ENCODE measurements around the gene ATP5F1D. TPM values are rescaled to one million over a fixed set of nuclear protein-coding genes. Genes with fewer than 3 reads are reported as not detected.

The ATP5F1D gene
- total and polyA plus RNA-seq, 2 of the 13 experiments (the other 11 are each of a cell fraction or from before 2014, with no cell fraction given) = 39.4 to 78.7 TPM

DNA sequence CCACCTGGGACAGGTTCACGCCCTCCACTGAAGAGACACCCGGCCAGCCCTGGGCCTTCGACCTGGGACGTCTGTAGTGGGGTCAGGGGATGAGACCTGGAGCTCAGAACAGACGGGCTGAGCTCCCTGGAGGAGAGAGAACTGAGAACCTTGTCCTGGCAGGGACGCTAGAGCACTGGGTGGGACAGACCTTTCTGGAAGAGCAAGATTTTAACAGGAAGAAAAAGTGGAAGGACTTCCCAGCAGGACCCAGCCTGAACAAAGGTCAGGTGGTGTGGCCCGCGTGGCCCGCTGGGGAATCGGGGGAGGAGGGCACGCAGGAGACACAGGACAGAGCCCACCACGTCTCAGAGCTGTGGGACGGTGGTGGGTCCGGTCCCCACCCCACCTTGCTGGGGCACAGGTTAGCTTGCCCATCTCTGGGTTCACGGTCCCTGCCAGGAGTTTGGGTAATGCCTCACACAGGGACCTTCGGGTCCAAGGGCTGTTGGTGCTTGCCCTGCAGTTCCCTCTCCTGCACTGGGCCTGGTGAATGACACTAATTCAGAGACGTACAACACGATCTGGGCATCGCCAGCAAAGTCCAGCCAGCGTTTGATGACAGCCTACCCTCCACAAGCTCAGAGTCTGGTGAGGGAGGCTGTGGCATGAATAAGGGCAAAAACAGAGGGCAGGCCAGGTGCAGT is 42.9 kb downstream of the ATP5F1D start (continued):
- TF ChIP-seq, protein P1, sequence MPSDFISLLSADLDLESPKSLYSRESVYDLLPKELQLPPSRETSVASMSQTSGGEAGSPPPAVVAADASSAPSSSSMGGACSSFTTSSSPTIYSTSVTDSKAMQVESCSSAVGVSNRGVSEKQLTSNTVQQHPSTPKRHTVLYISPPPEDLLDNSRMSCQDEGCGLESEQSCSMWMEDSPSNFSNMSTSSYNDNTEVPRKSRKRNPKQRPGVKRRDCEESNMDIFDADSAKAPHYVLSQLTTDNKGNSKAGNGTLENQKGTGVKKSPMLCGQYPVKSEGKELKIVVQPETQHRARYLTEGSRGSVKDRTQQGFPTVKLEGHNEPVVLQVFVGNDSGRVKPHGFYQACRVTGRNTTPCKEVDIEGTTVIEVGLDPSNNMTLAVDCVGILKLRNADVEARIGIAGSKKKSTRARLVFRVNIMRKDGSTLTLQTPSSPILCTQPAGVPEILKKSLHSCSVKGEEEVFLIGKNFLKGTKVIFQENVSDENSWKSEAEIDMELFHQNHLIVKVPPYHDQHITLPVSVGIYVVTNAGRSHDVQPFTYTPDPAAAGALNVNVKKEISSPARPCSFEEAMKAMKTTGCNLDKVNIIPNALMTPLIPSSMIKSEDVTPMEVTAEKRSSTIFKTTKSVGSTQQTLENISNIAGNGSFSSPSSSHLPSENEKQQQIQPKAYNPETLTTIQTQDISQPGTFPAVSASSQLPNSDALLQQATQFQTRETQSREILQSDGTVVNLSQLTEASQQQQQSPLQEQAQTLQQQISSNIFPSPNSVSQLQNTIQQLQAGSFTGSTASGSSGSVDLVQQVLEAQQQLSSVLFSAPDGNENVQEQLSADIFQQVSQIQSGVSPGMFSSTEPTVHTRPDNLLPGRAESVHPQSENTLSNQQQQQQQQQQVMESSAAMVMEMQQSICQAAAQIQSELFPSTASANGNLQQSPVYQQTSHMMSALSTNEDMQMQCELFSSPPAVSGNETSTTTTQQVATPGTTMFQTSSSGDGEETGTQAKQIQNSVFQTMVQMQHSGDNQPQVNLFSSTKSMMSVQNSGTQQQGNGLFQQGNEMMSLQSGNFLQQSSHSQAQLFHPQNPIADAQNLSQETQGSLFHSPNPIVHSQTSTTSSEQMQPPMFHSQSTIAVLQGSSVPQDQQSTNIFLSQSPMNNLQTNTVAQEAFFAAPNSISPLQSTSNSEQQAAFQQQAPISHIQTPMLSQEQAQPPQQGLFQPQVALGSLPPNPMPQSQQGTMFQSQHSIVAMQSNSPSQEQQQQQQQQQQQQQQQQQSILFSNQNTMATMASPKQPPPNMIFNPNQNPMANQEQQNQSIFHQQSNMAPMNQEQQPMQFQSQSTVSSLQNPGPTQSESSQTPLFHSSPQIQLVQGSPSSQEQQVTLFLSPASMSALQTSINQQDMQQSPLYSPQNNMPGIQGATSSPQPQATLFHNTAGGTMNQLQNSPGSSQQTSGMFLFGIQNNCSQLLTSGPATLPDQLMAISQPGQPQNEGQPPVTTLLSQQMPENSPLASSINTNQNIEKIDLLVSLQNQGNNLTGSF (CRISPR knock-in tag; IDR thresholded peaks at IDR 0.05) = no peak
- TF ChIP-seq RNF2 (conservative IDR thresholded peaks at IDR 0.05; ENCODE audit: low read depth) (no peak), FIP1L1 (IDR thresholded peaks at IDR 0.05; ENCODE audit: borderline replicate concordance, insufficient read depth, low read depth, low read length) (no peak), ZNF570 (CRISPR knock-in tag; IDR thresholded peaks at IDR 0.05; ENCODE audit: borderline replicate concordance) (no peak), RCOR2 (CRISPR knock-in tag; IDR thresholded peaks at IDR 0.05) (no peak), MTA3 (CRISPR knock-in tag; IDR thresholded peaks at IDR 0.05) (no peak), LCORL (IDR thresholded peaks at IDR 0.05) (no peak), LCORL (CRISPR knock-in tag; IDR thresholded peaks at IDR 0.05) (peak; percentile 3; the same call in 1 of the 2 replicates), EED (CRISPR knock-in tag; IDR thresholded peaks at IDR 0.05) (no peak), SCMH1 (CRISPR knock-in tag; IDR thresholded peaks at IDR 0.05; ENCODE audit: borderline replicate concordance) (no peak), HNRNPLL (IDR thresholded peaks at IDR 0.05; ENCODE audit: low read depth, low read length, poor library complexity, severe bottlenecking) (no peak), KAT7 (CRISPR knock-in tag; IDR thresholded peaks at IDR 0.05; ENCODE audit: borderline replicate concordance) (no peak), PHB2 (IDR thresholded peaks at IDR 0.05; ENCODE audit: partially characterized antibody) (no peak), ZNF562 (CRISPR knock-in tag; IDR thresholded peaks at IDR 0.05; ENCODE audit: borderline replicate concordance) (no peak), FOXA1 (IDR thresholded peaks at IDR 0.05) (no peak), FOXA1 (CRISPR knock-in tag; IDR thresholded peaks at IDR 0.05) (no peak), EHMT2 (IDR thresholded peaks at IDR 0.05; ENCODE audit: borderline replicate concordance, low read depth, low read length) (no peak)
- TF ChIP-seq, protein P2, sequence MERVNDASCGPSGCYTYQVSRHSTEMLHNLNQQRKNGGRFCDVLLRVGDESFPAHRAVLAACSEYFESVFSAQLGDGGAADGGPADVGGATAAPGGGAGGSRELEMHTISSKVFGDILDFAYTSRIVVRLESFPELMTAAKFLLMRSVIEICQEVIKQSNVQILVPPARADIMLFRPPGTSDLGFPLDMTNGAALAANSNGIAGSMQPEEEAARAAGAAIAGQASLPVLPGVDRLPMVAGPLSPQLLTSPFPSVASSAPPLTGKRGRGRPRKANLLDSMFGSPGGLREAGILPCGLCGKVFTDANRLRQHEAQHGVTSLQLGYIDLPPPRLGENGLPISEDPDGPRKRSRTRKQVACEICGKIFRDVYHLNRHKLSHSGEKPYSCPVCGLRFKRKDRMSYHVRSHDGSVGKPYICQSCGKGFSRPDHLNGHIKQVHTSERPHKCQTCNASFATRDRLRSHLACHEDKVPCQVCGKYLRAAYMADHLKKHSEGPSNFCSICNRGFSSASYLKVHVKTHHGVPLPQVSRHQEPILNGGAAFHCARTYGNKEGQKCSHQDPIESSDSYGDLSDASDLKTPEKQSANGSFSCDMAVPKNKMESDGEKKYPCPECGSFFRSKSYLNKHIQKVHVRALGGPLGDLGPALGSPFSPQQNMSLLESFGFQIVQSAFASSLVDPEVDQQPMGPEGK (CRISPR knock-in tag; IDR thresholded peaks at IDR 0.05) = no peak
- TF ChIP-seq, protein P3, sequence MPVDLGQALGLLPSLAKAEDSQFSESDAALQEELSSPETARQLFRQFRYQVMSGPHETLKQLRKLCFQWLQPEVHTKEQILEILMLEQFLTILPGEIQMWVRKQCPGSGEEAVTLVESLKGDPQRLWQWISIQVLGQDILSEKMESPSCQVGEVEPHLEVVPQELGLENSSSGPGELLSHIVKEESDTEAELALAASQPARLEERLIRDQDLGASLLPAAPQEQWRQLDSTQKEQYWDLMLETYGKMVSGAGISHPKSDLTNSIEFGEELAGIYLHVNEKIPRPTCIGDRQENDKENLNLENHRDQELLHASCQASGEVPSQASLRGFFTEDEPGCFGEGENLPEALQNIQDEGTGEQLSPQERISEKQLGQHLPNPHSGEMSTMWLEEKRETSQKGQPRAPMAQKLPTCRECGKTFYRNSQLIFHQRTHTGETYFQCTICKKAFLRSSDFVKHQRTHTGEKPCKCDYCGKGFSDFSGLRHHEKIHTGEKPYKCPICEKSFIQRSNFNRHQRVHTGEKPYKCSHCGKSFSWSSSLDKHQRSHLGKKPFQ (CRISPR knock-in tag; IDR thresholded peaks at IDR 0.05; ENCODE audit: insufficient replicate concordance) = no peak
- TF ChIP-seq, protein P4, sequence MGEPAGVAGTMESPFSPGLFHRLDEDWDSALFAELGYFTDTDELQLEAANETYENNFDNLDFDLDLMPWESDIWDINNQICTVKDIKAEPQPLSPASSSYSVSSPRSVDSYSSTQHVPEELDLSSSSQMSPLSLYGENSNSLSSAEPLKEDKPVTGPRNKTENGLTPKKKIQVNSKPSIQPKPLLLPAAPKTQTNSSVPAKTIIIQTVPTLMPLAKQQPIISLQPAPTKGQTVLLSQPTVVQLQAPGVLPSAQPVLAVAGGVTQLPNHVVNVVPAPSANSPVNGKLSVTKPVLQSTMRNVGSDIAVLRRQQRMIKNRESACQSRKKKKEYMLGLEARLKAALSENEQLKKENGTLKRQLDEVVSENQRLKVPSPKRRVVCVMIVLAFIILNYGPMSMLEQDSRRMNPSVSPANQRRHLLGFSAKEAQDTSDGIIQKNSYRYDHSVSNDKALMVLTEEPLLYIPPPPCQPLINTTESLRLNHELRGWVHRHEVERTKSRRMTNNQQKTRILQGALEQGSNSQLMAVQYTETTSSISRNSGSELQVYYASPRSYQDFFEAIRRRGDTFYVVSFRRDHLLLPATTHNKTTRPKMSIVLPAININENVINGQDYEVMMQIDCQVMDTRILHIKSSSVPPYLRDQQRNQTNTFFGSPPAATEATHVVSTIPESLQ (CRISPR knock-in tag; conservative IDR thresholded peaks at IDR 0.05) = no peak

Data from HepG2 (cell line).